GM23338 (cell line): Measurements from ENCODE around the gene MYOC. TPM values are rescaled to one million over a fixed set of nuclear protein-coding genes. Genes with fewer than 3 reads are reported as not detected.

Experiments
- ATAC-seq: fragments of 200-7000 bp; cut with Tn5 transposase; 3 replicates; pipeline ENCODE4 v1.9.1; 2020
- DNase-seq: peaks from one replicate; pipeline ENCODE4 v3.0.0-alpha.2; 2015; ENCODE audit warnings: low spot score
- H2AFZ ChIP-seq: fragments of 200-600 bp; sonication (generic); 2 replicates; pipeline ENCODE4 v1.8.0; 2016; ENCODE audit warnings: antibody characterized with exemption, mild to moderate bottlenecking, moderate library complexity
- H3F3A ChIP-seq: fragments of 200-600 bp; sonication (generic); replicated peaks from 2 replicates; pipeline ENCODE4 v1.8.0; 2017; ENCODE audit warnings: antibody characterized with exemption, mixed run types, low read depth
- H3K27ac ChIP-seq: fragments of 200-600 bp; sonication (generic); 2 replicates; pipeline ENCODE4 v1.6.1; 2016; ENCODE audit warnings: low read depth
- H3K27me3 ChIP-seq: fragments of 200-600 bp; sonication (generic); 2 replicates; pipeline ENCODE4 v1.8.0; 2016; ENCODE audit warnings: mild to moderate bottlenecking, mixed run types, moderate library complexity; ENCODE audit not compliant: insufficient read depth
- H3K36me3 ChIP-seq: fragments of 200-600 bp; sonication (generic); 2 replicates; pipeline ENCODE4 v1.8.0; 2016; ENCODE audit warnings: mild to moderate bottlenecking; ENCODE audit not compliant: insufficient read depth
- H3K4me1 ChIP-seq: fragments of 200-600 bp; sonication (generic); 2 replicates; pipeline ENCODE4 v1.8.0; 2016; ENCODE audit warnings: mild to moderate bottlenecking, moderate library complexity; ENCODE audit not compliant: insufficient read depth
- H3K4me2 ChIP-seq: fragments of 200-600 bp; sonication (generic); 2 replicates; pipeline ENCODE4 v1.7.1; 2017; ENCODE audit warnings: mixed run types
- H3K4me3 ChIP-seq: fragments of 200-600 bp; sonication (generic); 2 replicates; pipeline ENCODE4 v1.6.1; 2016; ENCODE audit warnings: mixed run types
- H3K79me2 ChIP-seq: fragments of 200-600 bp; sonication (generic); replicated peaks from 2 replicates; pipeline ENCODE4 v1.8.0; 2017; ENCODE audit warnings: mild to moderate bottlenecking; ENCODE audit not compliant: insufficient read depth
- H3K9me2 ChIP-seq: fragments of 200-600 bp; sonication (generic); 2 replicates; pipeline ENCODE4 v1.8.0; 2017; ENCODE audit not compliant: insufficient read depth
- H4K20me1 ChIP-seq: fragments of 200-600 bp; sonication (generic); replicated peaks from 2 replicates; pipeline ENCODE4 v1.8.0; 2017; ENCODE audit warnings: mild to moderate bottlenecking; ENCODE audit not compliant: insufficient read depth
- H3K27ac Mint-ChIP-seq: 2 replicates; pipeline ENCODE4 v1.8.0; 2020; ENCODE audit warnings: inconsistent platforms, mild to moderate bottlenecking, moderate library complexity, mixed read lengths
- H3K27me3 Mint-ChIP-seq: 3 replicates; pipeline ENCODE4 v1.8.0; 2022; ENCODE audit warnings: low read depth, mild to moderate bottlenecking, moderate library complexity, mixed read lengths, inconsistent platforms; ENCODE audit not compliant: insufficient read depth, poor library complexity
- H3K36me3 Mint-ChIP-seq: 3 replicates; pipeline ENCODE4 v1.8.0; 2021; ENCODE audit warnings: low read depth, mild to moderate bottlenecking, inconsistent platforms, moderate library complexity, mixed read lengths
- H3K4me1 Mint-ChIP-seq: 3 replicates; pipeline ENCODE4 v1.8.0; 2020; ENCODE audit warnings: mild to moderate bottlenecking, inconsistent platforms, mixed read lengths
- H3K4me3 Mint-ChIP-seq: 3 replicates; pipeline ENCODE4 v1.8.0; 2021; ENCODE audit warnings: moderate library complexity, mild to moderate bottlenecking, inconsistent platforms, mixed read lengths
- H3K9me3 Mint-ChIP-seq: 3 replicates; pipeline ENCODE4 v1.8.0; 2020; ENCODE audit warnings: moderate library complexity, mild to moderate bottlenecking, inconsistent platforms, mixed read lengths
- EZH2 ChIP-seq: fragments of 200-600 bp; sonication (generic); IDR thresholded peaks from one replicate; pipeline ENCODE4 v1.8.0; 2017; ENCODE audit warnings: antibody characterized with exemption, mild to moderate bottlenecking, low read depth; ENCODE audit not compliant: unreplicated experiment
- POLR2AphosphoS5 ChIP-seq: IDR thresholded peaks from 2 replicates; pipeline ENCODE4 v1.6.1; 2016; ENCODE audit warnings: antibody characterized with exemption, low read depth
- ZNF114 ChIP-seq: fragments of 250-450 bp; sonication (Bioruptor Pico); IDR thresholded peaks from 2 replicates; pipeline ENCODE4 v1.5.0; 2020; ENCODE audit warnings: mild to moderate bottlenecking, moderate library complexity
- ZNF331 ChIP-seq: fragments of 250-450 bp; sonication (Bioruptor Pico); IDR thresholded peaks from 2 replicates; pipeline ENCODE4 v1.5.0; 2020; ENCODE audit warnings: low read depth, mild to moderate bottlenecking, moderate library complexity
- polyA plus RNA-seq: library from polyadenylated mRNA; unstranded; fragments of >200 nt; fragmentation: Nextera tagmentation; extraction: Ambion mirVana; gene quantifications from 2 replicates; pipeline ENCODE4 v1.2.1, GENCODE V29; 2016
- total RNA-seq: library from RNA; depleted of rRNA; stranded (reverse); fragments of >200 nt; shearing (Covaris generic); gene quantifications from 2 replicates; pipeline ENCODE4 v1.2.3, GENCODE V29; 2014
- TF ChIP-seq, protein P1 (sequence below), 2 experiments: fragments of 200-600 bp in 1 of 2; sonication (generic) in 1 of 2; conservative IDR thresholded peaks; 2 replicates each; pipeline versions ENCODE4 v1.5.1 to v1.6.1; 2016 to 2017; ENCODE audit warnings: antibody characterized with exemption in 2 of 2, low read depth in 2 of 2, mild to moderate bottlenecking in 2 of 2, moderate library complexity in 1 of 2
- TF ChIP-seq, protein P2 (sequence below): IDR thresholded peaks from 2 replicates; pipeline ENCODE4 v1.6.1; 2016; ENCODE audit warnings: antibody characterized with exemption
- TF ChIP-seq, protein P3 (sequence below): fragments of 250-450 bp; sonication (Bioruptor Pico); IDR thresholded peaks from 2 replicates; pipeline ENCODE4 v1.5.0; 2020; ENCODE audit warnings: mild to moderate bottlenecking, moderate library complexity

Gene MYOC
- total and polyA plus RNA-seq, 2 experiments from 2014 or later = not detected

DNA sequence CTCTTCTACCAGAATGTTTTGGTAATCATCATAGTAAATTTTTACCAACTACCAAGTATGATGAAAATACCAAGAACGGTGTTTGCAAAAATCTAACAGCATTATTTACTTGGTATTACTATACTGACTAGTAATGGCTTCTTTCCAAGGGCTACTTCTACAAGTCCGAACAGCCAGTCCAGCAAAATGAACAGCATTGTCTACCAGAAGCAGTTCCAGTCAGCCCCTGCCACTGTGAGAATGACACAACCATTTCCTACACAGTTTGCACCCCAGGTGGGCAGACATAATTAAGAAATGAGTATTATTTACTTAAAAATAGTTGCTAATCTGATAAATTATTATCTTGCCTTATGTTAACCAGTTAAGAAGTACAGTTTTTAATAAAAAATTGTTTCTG, 64.3 kb downstream of the MYOC start:
- Mint-ChIP-seq H3K27ac (no peak overlapping the region), H3K4me3 (no peak overlapping the region), H3K9me3 (no peaks in the 10 kb centered on the region), H3K27me3 (peaks cover 6% of the 10 kb centered on the region), H3K36me3 (peaks cover 86% of the 10 kb centered on the region), H3K4me1 (no peaks in the 10 kb centered on the region)
- no peaks in the 10 kb centered on the region for H3K4me1 ChIP-seq
- ATAC-seq = no peak
- DNase-seq = no peak
- TF ChIP-seq ZNF331 (CRISPR knock-in tag) (no peak), EZH2 (no peak), ZNF114 (no peak), POLR2AphosphoS5 (no peak)
- TF ChIP-seq, protein P1, sequence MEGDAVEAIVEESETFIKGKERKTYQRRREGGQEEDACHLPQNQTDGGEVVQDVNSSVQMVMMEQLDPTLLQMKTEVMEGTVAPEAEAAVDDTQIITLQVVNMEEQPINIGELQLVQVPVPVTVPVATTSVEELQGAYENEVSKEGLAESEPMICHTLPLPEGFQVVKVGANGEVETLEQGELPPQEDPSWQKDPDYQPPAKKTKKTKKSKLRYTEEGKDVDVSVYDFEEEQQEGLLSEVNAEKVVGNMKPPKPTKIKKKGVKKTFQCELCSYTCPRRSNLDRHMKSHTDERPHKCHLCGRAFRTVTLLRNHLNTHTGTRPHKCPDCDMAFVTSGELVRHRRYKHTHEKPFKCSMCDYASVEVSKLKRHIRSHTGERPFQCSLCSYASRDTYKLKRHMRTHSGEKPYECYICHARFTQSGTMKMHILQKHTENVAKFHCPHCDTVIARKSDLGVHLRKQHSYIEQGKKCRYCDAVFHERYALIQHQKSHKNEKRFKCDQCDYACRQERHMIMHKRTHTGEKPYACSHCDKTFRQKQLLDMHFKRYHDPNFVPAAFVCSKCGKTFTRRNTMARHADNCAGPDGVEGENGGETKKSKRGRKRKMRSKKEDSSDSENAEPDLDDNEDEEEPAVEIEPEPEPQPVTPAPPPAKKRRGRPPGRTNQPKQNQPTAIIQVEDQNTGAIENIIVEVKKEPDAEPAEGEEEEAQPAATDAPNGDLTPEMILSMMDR (conservative IDR thresholded peaks at IDR 0.05; ENCODE audit: low read depth in 2 of 2) = no peak
- TF ChIP-seq, protein P2, sequence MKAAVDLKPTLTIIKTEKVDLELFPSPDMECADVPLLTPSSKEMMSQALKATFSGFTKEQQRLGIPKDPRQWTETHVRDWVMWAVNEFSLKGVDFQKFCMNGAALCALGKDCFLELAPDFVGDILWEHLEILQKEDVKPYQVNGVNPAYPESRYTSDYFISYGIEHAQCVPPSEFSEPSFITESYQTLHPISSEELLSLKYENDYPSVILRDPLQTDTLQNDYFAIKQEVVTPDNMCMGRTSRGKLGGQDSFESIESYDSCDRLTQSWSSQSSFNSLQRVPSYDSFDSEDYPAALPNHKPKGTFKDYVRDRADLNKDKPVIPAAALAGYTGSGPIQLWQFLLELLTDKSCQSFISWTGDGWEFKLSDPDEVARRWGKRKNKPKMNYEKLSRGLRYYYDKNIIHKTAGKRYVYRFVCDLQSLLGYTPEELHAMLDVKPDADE = no peak
- TF ChIP-seq, protein P3, sequence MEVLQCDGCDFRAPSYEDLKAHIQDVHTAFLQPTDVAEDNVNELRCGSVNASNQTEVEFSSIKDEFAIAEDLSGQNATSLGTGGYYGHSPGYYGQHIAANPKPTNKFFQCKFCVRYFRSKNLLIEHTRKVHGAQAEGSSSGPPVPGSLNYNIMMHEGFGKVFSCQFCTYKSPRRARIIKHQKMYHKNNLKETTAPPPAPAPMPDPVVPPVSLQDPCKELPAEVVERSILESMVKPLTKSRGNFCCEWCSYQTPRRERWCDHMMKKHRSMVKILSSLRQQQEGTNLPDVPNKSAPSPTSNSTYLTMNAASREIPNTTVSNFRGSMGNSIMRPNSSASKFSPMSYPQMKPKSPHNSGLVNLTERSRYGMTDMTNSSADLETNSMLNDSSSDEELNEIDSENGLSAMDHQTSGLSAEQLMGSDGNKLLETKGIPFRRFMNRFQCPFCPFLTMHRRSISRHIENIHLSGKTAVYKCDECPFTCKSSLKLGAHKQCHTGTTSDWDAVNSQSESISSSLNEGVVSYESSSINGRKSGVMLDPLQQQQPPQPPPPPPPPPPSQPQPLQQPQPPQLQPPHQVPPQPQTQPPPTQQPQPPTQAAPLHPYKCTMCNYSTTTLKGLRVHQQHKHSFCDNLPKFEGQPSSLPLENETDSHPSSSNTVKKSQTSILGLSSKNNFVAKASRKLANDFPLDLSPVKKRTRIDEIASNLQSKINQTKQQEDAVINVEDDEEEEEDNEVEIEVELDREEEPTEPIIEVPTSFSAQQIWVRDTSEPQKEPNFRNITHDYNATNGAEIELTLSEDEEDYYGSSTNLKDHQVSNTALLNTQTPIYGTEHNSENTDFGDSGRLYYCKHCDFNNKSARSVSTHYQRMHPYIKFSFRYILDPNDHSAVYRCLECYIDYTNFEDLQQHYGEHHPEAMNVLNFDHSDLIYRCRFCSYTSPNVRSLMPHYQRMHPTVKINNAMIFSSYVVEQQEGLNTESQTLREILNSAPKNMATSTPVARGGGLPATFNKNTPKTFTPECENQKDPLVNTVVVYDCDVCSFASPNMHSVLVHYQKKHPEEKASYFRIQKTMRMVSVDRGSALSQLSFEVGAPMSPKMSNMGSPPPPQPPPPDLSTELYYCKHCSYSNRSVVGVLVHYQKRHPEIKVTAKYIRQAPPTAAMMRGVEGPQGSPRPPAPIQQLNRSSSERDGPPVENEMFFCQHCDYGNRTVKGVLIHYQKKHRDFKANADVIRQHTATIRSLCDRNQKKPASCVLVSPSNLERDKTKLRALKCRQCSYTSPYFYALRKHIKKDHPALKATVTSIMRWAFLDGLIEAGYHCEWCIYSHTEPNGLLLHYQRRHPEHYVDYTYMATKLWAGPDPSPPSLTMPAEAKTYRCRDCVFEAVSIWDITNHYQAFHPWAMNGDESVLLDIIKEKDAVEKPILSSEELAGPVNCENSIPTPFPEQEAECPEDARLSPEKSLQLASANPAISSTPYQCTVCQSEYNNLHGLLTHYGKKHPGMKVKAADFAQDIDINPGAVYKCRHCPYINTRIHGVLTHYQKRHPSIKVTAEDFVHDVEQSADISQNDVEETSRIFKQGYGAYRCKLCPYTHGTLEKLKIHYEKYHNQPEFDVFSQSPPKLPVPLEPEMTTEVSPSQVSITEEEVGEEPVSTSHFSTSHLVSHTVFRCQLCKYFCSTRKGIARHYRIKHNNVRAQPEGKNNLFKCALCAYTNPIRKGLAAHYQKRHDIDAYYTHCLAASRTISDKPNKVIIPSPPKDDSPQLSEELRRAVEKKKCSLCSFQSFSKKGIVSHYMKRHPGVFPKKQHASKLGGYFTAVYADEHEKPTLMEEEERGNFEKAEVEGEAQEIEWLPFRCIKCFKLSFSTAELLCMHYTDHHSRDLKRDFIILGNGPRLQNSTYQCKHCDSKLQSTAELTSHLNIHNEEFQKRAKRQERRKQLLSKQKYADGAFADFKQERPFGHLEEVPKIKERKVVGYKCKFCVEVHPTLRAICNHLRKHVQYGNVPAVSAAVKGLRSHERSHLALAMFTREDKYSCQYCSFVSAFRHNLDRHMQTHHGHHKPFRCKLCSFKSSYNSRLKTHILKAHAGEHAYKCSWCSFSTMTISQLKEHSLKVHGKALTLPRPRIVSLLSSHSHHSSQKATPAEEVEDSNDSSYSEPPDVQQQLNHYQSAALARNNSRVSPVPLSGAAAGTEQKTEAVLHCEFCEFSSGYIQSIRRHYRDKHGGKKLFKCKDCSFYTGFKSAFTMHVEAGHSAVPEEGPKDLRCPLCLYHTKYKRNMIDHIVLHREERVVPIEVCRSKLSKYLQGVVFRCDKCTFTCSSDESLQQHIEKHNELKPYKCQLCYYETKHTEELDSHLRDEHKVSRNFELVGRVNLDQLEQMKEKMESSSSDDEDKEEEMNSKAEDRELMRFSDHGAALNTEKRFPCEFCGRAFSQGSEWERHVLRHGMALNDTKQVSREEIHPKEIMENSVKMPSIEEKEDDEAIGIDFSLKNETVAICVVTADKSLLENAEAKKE (CRISPR knock-in tag) = no peak
- H3K27ac ChIP-seq = no peak overlapping the region
- no peaks in the 10 kb centered on the region for H3K27me3 ChIP-seq
- no peaks in the 10 kb centered on the region for H3K9me2 ChIP-seq
- no peaks in the 10 kb centered on the region; the same call in 1 of the 2 replicates for H4K20me1 ChIP-seq
- H3K4me3 ChIP-seq = no peak overlapping the region
- H3K4me2 ChIP-seq = no peak overlapping the region
- peaks cover 82% of the 10 kb centered on the region for H3K36me3 ChIP-seq
- no peaks in the 10 kb centered on the region for H3F3A ChIP-seq
- no peaks in the 10 kb centered on the region for H3K79me2 ChIP-seq
- no peak overlapping the region for H2AFZ ChIP-seq
